ENCODE measurements around the gene ATP6V0E1. TPM values are rescaled to one million over a fixed set of nuclear protein-coding genes. Genes with fewer than 3 reads are reported as not detected.
A peak's percentile ranks its signal among the peaks of the same experiment; 100 is the strongest.

Gene ATP6V0E1
- total RNA-seq, 1 donor from 2014 or later, result 326 TPM

DNA sequence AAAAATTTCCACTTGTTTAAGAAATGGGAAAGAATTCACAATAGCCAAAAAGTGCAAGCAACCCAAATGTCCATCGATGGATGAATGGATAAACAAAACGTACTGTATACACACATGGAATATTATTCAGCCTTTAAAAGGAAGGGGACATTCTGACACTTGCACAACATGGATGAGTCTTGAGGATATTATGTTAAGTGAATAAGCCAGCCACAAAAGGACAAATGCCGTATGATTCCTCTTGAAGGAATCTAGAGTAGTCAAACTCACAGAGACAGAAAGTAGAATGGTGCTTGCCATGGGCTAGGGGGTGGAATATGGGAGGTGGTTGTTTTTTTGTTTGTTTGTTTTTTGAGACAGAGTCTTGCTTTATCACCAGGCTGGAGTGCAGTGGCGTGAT is 3.8 kb upstream of the ATP6V0E1 start:
- intact Hi-C loops (cut with DNase I), result loop anchor here (10.0 kb wide), 1 partner anchor 305 kb away; no protein-coding TSS in a partner anchor
- Histone ChIP-seq H3K4me3 (no peak overlapping the region), H3K36me3 (no peaks in the 10 kb centered on the region), H3K4me1 (peaks cover 6% of the 10 kb centered on the region), H3K9me3 (no peaks in the 10 kb centered on the region), H3K27me3 (no peaks in the 10 kb centered on the region), H3K27ac (no peak overlapping the region)
- ATAC-seq (no peak), DNase-seq (no peak)
- TF ChIP-seq, protein P1, sequence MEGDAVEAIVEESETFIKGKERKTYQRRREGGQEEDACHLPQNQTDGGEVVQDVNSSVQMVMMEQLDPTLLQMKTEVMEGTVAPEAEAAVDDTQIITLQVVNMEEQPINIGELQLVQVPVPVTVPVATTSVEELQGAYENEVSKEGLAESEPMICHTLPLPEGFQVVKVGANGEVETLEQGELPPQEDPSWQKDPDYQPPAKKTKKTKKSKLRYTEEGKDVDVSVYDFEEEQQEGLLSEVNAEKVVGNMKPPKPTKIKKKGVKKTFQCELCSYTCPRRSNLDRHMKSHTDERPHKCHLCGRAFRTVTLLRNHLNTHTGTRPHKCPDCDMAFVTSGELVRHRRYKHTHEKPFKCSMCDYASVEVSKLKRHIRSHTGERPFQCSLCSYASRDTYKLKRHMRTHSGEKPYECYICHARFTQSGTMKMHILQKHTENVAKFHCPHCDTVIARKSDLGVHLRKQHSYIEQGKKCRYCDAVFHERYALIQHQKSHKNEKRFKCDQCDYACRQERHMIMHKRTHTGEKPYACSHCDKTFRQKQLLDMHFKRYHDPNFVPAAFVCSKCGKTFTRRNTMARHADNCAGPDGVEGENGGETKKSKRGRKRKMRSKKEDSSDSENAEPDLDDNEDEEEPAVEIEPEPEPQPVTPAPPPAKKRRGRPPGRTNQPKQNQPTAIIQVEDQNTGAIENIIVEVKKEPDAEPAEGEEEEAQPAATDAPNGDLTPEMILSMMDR (IDR thresholded peaks at IDR 0.05), result no peak

DNA sequence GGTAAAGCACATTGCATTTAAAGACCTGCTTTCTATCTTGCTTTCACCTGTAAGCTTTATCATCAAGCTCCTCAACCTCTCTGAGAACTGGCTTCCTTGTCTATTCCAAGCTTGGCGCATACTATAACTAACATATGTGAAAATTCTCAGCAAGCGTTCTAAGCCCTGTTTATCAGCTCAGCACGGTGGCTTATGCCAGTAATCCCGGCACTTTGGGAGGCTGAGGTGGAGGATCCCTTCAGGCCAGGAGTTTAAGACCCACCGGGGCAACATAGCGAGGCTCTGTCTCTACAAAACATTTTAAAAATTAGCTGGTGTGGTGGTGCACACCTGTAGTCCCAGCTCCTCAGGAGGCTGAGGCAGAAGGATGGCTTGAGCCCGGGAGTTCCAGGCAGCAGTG is 1.6 kb upstream of the ATP6V0E1 start:
- no peak overlapping the region for H3K27ac ChIP-seq
- H3K4me1 ChIP-seq, result peaks cover 18% of the 10 kb centered on the region
- ATAC-seq (no peak), DNase-seq (no peak)
- no peaks in the 10 kb centered on the region for H3K27me3 ChIP-seq
- intact Hi-C loops (cut with DNase I), result no loop called here
- H3K4me3 ChIP-seq, result no peak overlapping the region
- TF ChIP-seq, protein P1 (IDR thresholded peaks at IDR 0.05), result no peak
- peaks cover 13% of the 10 kb centered on the region for H3K36me3 ChIP-seq
- no peaks in the 10 kb centered on the region for H3K9me3 ChIP-seq

DNA sequence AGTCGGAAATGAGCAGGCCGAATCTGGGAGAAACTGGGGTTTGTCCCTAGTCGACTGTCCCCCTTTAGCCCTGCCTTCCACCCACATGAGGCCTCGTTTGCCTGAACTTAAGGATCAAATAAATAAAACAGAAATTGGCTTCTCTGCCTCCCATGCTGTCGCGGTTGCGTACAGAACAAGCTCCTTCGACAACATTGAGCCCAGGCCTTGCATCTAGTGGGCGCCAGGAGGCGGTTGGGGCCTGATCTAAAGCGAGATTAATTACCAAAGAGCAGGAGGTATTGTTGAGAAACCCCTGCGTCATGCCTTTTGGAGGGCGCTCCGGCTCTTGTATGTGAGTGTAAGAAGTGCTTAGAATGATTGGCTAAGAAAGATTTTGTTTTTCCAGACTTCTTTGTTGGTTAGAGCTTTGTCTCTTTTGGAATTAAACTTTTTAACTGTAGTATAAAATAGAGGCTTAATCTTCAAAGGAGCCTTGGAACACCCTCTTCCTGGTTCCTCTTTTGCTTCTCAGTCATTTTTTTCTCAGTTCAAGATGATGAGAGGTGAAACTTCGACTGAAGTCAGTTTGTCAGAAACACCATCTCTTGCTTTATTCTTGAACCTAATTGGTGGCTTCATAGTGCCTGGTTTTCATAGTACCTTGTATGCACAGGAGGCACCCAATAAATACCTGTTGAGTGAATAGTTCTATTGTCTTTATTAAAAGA is 828 bp downstream of the ATP6V0E1 start:
- Histone ChIP-seq H3K36me3 (peaks cover 31% of the 10 kb centered on the region), H3K4me3 (peak overlapping the region; percentile 97), H3K9me3 (no peaks in the 10 kb centered on the region), H3K4me1 (peaks cover 22% of the 10 kb centered on the region), H3K27ac (peak overlapping the region; percentile 97), H3K27me3 (no peaks in the 10 kb centered on the region)
- intact Hi-C loops (cut with DNase I), result no loop called here
- TF ChIP-seq, protein P1 (IDR thresholded peaks at IDR 0.05), result peak; percentile 57
- DNase-seq, result peak; percentile 88
- peak; percentile 80 for ATAC-seq

DNA sequence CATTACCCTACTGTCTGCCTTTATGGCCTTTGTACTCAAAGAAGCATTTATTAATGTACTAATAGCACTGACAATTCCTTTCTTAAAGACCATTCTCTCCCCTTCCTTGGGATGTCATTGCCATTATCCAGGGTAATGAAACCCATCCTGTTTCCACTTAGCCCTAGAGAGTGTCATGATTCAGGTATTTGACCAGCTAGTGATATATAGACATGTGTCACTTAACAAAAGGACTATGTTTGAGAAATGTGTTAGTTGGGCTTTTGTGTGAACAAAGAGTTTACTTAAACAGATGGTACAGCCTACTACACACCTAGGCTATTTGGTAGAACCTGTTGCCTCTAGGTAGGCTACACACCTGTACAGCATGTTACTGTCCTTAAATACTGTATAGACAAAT is 2.0 kb downstream of the ATP6V0E1 start:
- H3K36me3 ChIP-seq, result peaks cover 31% of the 10 kb centered on the region
- peak overlapping the region; percentile 97 for H3K4me3 ChIP-seq
- ATAC-seq (no peak), DNase-seq (no peak)
- TF ChIP-seq, protein P1 (IDR thresholded peaks at IDR 0.05), result no peak
- H3K27me3 ChIP-seq, result no peaks in the 10 kb centered on the region
- no peak overlapping the region for H3K27ac ChIP-seq
- no peaks in the 10 kb centered on the region for H3K9me3 ChIP-seq
- intact Hi-C loops (cut with DNase I), result no loop called here
- peaks cover 22% of the 10 kb centered on the region for H3K4me1 ChIP-seq

DNA sequence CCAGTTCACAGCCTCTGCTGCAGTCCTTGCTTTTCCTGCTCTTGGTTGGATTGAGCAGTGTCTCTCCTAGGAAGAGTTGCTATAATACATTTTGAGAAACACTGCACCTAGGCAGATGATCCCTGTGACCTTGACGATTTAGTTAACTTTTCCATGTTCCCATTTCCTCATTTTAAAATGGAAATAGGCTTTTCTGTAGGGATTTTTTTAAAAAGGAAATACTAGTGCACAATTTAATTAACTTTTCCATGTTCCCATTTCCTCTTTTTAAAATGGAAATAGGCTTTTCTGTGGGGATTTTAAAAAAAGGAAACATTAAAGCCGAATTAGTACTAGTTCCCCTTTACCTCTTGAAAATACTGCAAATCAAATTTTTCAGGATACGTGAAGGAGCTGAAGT is 4.7 kb downstream of the ATP6V0E1 start:
- Histone ChIP-seq H3K9me3 (no peaks in the 10 kb centered on the region), H3K27me3 (no peaks in the 10 kb centered on the region), H3K36me3 (peaks cover 43% of the 10 kb centered on the region), H3K4me1 (peaks cover 17% of the 10 kb centered on the region), H3K27ac (no peak overlapping the region), H3K4me3 (no peak overlapping the region)
- ATAC-seq, result no peak
- TF ChIP-seq, protein P1 (IDR thresholded peaks at IDR 0.05), result no peak
- intact Hi-C loops (cut with DNase I), result no loop called here
- DNase-seq, result no peak
